HG03460 (cell line): ENCODE results near the gene XPOT.
"Not testable (repeated sequence)": the region's sequence is repeated elsewhere in the genome, so short reads cannot be mapped to it uniquely, and the experiment has no call there.

ENCODE experiments used
- ATAC-seq: cut with Tn5 transposase; IDR thresholded peaks from one replicate; pipeline ENCODE4 v1.9.1; 2021; ENCODE audit not compliant: unreplicated experiment

XPOT gene, protein sequence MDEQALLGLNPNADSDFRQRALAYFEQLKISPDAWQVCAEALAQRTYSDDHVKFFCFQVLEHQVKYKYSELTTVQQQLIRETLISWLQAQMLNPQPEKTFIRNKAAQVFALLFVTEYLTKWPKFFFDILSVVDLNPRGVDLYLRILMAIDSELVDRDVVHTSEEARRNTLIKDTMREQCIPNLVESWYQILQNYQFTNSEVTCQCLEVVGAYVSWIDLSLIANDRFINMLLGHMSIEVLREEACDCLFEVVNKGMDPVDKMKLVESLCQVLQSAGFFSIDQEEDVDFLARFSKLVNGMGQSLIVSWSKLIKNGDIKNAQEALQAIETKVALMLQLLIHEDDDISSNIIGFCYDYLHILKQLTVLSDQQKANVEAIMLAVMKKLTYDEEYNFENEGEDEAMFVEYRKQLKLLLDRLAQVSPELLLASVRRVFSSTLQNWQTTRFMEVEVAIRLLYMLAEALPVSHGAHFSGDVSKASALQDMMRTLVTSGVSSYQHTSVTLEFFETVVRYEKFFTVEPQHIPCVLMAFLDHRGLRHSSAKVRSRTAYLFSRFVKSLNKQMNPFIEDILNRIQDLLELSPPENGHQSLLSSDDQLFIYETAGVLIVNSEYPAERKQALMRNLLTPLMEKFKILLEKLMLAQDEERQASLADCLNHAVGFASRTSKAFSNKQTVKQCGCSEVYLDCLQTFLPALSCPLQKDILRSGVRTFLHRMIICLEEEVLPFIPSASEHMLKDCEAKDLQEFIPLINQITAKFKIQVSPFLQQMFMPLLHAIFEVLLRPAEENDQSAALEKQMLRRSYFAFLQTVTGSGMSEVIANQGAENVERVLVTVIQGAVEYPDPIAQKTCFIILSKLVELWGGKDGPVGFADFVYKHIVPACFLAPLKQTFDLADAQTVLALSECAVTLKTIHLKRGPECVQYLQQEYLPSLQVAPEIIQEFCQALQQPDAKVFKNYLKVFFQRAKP

DNA sequence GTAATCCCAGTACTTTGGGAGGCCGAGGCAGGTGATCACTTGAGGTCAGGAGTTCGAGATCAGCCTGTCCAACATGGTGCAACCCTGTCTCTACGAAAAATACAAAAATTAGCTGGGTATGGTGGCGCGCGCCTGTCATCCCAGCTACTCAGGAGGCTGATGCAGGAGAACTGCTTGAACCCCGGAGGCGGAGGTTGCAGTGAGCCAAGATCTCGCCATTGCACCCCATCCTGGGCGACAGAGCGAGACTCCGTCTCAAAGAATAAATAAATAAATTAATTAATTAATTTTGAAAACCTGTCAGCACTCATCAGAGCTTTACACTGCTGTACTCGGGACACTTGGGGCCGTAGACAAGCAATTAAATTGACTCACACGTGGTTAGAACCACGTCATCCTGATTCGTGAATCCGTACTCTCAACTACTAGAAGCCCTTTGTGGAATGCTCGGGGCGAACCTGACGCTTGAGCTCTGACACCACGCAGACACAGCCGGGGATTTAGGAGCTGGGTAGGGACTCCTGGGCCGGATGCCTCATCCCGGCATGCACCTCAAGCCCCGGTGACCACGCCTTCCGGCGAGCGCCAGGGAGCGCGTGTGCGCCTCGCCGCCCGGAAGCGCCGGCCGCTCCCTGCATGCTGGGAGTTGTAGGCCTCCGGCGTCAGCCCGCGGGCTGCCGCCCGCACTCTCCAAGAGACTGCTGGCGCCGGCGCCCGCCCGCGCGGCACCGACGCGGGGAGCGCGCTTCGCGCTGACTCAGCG is at the start of gene XPOT:
Gene XPOT, plus strand, starts transcription at position 686 of the 763 bp plus-strand sequence. CDS start 5,644 bp downstream, outside the sequence.
- peak; percentile 96 for ATAC-seq

DNA sequence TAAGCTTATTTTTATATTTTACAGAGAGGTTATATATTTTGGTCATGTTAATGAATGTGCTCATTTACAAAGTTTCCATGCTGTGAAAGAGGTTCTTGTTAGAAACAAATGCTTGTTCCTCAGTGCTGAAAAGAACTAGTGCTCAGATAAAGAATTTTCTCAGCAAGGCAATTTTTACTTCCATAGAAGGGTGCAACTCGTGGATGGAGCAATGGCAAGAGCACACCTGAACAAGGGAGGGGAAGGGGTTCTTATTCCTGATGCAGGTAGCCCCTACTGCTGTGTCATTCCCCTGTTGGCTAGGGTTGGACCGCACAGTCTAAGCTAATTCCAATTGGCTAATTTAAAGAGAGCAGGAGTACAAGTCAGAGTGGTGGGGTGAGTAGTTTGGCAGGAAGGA is 48.0 kb upstream of the XPOT start:
- not testable (repeated sequence) for ATAC-seq

DNA sequence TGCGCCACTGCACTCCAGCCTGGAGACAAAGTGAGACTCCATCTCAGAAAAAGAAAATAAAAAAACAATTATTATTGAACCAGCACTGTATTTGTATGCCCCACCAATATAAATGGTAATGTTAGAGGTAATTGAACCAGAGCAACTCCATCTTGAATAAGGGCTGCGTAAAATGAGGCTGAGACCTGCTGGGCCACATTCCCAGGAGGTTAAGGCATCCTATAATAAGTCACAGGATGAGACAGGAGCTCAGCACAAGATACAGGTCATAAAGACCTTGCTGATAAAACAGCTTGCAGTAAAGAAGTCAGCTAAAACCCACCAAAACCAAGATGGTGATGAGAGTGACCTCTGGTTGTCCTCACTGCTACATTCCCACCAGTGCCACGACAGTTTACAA is 43.0 kb upstream of the XPOT start:
- not testable (repeated sequence) for ATAC-seq

DNA sequence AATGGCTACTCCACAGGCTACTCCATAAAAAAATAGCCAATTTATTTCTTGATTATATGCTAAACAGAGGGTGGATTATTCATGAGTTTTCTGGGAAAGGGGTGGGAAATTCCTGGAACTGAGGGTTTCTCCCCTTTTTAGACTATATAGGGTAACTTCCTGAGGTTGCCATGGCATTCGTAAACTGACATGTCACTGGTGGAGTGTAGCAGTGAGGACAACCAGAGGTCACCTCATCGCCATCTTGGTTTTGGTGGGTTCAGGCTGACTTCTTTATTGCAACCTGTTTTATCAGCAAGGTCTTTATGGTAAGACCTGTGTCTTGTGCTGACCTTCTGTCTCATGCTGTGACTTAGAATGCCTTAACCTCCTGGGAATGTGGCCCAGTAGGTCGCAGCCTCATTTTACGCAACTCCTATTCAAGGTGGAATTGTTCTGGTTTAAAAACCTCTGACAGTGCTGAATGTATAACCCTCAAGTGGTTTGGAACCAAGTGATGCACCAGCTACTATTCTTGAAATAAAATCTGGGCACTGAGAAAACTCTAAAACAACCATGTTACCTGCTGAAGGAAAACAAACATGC is 41.4 kb upstream of the XPOT start:
- no peak for ATAC-seq

DNA sequence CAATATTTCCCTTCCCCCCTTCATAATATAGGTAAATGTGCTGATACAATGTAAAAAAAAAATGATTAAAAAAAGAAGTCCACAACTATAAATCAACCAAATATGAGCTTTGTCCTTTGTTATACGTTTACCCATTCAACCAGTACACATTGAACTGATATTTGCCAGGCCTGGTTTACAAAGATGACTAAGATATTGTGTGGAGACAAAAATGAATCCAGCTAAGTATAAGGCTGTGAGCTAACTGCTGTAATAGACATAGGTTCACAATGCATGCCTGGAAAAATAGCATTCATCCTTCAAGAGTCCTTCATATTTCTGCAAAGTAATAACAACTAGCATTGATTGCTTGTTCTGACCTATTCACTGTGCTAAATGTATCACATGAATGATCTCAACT is 20.5 kb upstream of the XPOT start:
- ATAC-seq: no peak

DNA sequence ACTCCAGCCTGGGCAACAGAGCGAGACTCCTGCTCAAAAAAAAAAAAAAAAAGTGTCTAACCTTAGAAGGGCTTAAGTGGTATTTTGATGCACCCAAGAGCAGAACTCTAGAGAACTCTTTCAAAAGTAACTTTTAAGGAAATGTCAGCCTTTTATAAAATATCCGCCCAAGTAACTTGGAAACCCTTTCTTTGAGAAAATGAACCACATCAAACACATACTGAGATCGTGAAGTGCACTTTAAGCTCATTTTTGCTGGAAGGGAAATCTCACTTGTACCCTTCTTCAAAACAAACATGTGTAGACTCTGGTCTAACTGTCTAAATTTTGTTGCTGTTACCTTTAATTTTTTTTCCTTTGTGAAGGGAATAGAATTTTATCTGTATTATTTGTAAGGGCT is 19.2 kb upstream of the XPOT start:
- no peak for ATAC-seq

DNA sequence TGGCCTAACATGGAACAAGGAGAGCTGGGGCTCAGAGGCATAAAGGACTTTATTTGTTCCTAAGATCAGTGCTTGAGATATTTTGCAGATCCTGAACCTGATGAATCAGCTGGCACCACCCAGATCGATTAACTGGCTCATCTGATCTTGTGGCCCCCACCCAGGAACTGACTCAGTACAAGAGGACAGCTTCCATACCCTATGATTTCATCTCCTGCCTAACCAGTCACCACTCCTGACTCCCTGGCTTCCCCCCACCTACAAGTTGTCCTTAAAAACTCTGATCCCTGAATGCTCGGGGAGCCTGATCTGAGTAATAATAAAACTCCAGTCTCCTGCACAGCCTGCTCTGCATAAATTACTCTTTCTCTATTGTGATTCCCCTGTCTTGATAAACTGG is 18.7 kb upstream of the XPOT start:
- ATAC-seq: no peak

DNA sequence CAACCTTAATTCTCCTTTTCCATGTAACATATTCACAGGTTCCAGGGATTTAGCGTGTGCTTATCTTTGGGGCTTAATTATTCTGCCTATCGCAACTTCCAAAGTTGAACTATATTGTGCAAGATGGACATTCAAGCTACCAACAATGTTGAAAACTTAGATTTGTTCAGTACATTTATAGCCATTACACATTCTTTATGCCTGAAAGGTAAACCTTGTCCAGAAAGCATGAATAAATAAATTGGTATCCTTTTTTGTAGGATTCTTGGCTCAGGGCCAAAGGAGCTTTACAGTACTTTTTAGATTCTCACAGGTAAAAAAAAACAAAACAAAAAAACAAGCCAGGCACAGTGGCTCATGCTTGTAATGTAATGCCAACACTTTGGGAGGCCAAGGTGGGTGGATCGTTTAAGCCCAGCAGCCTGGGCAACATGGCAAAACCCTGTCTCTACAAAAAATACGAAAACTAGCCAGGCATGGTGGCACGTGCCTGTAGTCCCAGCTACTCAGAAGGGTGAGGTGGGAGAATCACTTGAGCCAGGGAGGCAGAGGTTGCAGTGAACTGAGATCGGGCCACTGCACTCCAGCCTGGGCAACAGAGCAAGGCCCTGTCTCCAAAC is 16.9 kb upstream of the XPOT start:
- ATAC-seq: no peak

DNA sequence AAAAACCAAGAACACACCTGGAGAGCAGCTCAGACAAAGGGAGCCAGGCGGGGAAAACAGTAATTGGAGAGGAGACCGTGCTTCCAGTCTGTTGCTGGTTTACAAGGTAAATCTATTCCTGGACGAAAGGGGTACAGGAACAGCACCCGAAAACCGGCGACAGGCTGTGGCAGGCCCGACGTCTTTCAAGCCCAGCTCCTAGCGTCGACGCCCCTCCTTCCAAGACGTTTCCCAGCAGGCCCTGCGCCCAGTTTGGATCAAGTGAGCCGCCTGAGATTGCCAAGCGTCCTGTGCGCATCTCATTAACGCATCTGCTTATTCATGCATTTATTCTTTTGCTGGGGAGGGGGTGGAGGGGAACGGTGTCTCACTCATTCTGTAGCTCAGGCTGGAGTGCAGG is 15.0 kb upstream of the XPOT start:
- ATAC-seq: no peak

DNA sequence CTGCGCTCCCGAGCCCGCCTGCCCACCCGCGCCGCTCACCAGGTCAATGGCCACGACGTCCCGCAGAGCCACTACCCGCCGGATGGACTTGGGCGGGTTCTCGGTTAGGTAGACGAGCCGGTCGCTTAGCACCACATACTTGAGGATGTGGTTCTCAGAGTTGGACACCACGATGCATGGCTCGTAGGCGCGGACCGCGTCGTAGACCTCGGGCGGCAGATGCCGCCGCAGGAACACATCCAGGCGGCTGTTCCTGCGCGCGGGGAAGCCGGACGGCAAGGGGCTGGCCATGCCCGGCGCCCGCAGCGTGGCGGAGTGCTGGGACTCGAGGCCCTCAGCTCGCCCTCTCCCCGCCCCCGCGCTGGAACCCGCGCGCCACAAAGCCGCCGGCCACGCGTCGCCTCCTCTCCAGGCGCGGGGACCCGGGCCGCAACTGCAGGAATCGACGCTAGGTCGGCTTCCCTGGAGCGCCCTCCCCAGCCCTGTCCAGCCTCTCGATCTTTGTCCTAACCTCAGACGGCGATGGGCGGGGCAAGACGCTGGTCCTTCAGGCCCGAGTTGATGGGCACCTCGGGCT is 13.8 kb upstream of the XPOT start, which contains the start of gene C12orf56:
Gene C12orf56, minus strand, starts transcription at position 484 of the 577 bp plus-strand sequence. Its CDS starts 193 bp downstream, at position 291.
- ATAC-seq: no peak

DNA sequence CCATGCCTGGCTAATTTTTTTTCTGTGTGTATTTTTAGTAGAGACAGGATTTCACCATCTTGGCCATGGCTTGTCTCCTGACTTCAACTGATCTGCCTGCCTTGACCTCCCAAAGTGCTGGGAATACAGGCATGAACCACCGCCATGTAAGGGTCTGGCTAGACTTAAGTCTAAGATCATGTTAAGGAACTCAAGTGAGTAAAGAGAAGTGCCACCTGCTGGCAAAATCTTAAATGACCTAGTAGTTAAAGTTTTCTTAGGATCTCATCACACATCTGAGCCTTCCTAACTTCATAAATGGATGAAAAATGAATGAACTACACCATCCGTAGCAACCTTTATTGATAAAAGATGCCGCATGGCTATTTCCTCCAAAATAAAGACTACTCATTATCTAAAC is 12.0 kb upstream of the XPOT start:
- no peak for ATAC-seq

DNA sequence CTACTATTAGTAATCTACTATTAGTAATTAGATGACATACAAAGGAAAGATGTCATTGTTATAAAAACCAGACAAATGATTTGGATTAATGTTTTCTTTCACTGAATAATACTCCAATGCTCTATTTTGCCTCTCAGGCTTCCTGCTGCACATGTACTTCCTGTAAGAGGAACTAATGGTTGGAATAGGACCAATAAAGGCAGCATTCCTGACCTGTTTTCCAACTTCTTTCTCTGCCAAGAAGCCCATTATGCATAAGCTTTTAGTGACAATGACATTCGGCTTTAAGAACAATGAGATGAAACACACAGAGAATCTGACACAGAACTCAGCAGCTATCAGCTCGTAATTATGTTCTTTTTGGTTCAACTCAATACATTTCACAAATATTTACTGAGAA is 8.5 kb upstream of the XPOT start:
- no peak for ATAC-seq

DNA sequence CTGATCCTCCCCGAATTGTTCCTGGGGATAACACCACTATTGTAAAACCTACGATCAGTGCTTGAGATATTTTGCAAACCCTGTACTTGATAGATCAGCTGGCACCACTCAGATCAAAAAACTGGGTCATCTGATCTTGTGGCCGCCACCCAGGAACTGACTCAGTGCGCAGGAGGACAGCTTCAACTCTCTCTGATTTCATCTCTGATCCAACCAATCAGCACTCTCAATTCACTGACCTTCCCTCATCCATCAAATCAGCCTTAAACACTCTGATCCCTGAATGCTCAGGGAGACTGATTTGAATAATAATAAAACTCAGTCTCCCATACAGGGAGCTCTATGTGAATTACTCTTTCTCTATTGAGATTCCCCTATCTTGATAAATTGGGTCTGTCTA is 4.2 kb upstream of the XPOT start:
- ATAC-seq: no peak

DNA sequence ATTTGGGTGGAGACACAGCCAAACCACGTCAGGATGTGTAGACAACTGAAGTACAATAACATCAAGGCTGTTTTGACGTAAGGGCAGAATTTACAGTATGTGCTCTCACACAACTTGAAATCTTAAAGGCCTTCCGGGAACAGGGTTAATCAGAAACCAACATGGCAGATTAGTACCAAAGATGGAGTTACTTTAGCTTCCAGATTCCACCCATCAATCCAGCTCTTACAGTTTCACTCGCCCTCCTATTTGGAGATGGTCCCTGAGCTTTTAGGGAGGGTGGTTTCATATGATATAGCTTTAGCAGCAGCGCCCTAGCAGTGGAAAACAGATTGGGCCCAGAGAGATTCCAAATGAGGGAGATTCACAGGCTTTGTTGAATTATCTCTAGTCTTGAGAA is 2.0 kb upstream of the XPOT start:
- ATAC-seq: no peak

DNA sequence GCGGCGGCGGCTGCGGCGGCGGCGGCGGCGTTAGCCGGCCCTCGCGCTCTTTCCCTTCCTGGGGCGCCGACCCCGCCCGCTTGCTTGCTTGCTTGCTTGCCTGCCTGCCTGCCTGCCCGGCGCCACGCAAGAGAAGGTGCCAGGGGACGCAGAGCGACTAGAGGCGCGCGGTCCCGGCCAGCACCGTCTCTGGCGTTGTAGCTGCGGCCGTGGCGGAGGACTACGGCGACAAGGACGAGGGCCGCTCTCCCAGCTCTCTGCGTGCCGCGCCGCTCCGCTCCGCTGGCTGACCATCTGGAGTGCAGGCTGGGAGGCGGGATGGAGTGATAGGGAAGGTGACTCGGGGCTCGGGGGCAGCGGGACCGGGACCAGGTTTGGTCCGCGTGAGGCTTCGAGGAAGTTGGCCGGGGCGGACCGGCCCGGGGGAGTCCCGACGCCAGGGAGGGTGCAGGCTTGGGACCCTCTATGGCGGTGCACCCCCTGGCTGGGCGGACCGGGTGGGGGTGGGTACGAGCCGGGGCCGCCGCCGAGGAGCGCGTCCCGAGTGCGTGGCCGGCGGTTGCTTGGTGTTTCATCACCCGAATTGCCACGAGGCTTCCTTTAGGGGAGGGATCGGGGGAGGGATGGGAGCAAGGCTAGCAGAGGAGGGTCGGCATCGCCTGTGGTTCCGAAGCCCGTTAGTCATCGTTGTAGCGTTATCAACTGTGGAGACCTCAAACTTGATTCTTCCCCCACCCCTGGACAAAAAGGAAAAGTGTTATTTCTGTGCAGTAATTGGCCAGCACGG is 471 bp downstream of the XPOT start:
- peak; percentile 30 for ATAC-seq

DNA sequence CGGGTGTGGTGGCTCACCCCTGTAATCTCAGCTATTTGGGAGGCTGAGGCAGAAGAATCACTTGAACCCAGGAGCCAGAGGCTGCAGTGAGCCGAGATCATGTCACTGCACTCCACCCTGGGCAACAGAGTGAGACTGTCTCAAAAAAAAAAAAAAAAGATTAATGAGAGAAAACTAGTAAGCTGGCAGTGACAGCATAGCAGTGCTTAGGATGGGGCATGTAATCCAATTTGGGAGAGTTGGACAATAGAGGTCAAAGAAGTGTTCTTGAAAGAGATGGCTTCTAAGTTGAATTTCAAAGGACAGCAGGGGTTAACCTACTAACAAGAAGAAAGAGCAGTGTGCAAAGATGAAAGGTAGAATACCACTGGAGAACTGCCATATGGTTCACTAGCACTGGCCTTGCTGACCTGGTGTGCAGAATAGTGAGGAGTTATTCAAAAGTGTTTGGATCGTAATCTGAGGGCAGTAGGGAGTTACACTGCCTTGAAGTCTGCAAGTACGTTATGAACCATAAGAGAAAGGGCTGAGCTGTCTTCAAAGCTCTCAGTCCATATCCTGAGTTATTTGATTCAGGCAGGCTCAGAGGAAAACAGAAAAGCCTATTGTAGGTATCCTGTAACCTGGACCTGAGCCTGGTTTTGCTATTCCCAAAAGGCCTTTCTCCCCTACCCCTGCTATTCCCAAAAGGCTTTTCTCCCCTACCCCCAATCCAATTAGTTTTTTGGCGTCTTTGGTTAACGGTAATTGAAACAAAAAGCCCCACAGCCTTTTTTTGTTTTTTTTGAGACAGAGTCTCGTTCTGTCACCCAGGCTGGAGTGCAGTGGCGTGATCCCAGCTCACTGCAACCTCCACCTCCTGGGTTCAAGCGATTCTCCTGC is 3.4 kb downstream of the XPOT start:
- ATAC-seq: no peak

DNA sequence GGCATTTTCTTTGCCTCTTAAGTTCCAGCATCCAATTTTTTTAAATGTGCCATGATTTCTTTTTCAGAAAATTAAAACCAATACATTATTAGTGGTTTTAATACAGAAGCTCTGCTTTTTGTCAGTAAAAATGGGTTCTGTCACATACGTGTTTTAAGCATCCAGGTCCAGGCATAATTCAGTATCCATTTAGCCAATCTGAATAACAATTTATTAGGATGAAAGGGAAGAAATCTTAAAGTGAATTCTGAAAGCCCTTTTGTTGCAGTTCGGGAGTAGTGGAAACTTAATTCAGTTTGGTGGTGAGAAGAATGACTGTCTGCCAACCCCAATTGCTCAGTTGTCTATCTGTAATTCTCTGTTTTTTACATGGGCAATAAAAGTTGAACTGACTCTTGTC is 7.2 kb downstream of the XPOT start:
- no peak for ATAC-seq

DNA sequence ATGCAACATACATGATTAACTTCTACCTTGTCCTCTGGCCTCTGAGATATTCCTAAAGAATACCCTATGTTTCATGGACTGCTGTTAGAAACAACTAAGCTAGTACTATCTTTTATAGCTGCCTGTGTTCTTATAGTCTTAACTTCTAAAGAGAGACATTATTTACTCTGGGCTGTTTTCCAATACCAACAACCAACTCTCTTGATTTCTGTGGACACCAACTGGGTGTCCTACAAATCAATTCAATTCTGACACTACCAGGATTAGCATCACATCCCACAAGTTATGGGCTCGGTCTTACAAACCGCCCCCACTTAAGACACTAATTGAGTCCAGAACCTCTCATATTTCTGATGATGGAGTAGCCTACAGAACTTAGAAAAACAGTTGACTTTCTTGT is 8.3 kb downstream of the XPOT start:
- ATAC-seq: no peak
